GM19324 (cell line): Measurements from ENCODE around the gene SET.
A peak's percentile ranks its signal among the peaks of the same experiment; 100 is the strongest.
"Not testable (repeated sequence)": the region's sequence is repeated elsewhere in the genome, so short reads cannot be mapped to it uniquely, and the experiment has no call there.

ENCODE experiments used
- ATAC-seq: cut with Tn5 transposase; IDR thresholded peaks from one replicate; pipeline ENCODE4 v1.9.1; 2021; ENCODE audit warnings: mild to moderate bottlenecking, moderate library complexity; ENCODE audit not compliant: unreplicated experiment, low FRiP score

SET gene, protein sequence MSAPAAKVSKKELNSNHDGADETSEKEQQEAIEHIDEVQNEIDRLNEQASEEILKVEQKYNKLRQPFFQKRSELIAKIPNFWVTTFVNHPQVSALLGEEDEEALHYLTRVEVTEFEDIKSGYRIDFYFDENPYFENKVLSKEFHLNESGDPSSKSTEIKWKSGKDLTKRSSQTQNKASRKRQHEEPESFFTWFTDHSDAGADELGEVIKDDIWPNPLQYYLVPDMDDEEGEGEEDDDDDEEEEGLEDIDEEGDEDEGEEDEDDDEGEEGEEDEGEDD

DNA sequence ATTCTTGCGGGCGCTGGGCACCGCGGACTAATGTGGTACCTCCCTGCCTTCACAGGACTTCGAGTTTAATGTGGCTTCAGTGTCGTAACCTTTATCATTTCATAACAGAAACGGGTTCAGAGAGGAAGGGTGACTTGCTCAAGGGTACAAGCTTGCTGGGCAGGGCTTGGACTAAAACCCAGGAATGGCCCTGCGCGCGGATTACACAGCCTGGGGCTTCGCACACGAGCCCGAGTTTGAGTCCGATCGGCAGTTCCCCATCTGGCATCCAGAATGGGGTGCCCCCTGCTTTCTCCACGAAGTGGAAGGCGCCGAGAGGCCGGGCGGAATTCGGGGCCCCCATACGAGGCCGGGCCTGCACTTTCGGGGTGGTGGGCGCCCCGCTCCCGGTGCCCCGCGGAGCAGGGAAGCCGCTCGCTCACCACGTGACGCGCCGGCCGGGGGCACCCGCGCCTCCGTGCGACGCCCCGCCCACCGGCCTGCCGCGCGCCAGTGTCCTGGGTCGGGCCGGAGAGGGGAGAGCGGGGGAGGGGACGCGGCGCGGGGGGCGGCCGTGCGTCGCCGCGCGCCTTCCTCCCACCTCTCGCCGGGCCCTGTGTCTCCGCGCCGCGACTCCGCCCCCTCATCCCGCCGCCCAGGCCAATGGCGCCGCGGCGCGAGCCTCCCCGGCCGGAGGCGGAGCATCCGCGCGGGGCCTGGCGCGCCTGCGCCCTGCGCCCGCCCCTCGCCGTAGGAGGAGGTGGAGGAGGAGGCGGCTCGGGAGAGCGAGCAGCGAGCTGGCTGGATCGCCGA is at the start of gene SET:
Gene SET, plus strand, starts transcription at position 722 of the 792 bp plus-strand sequence. CDS start 361 bp downstream, outside the sequence.
- ATAC-seq, result peak; percentile 87

DNA sequence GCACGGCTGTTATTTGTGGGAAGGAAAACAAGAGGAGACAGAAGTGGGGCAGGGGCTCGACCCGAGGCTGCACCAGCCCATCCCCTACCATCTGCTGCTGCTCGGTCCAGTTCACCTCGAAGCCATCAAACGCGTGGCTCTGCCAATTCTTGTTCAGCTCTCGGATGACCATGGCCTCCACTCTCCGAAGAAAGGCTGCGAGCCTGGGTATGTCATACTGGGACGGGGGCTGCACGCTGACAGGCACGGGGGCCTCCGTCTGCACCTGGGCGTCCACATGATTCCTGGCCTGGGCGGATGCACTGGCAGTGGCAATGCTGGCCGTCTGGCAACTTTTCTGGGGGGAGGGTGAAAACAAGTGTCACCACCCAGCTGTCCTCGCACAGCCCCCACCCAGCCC is 48.4 kb upstream of the SET start:
- ATAC-seq, result no peak

DNA sequence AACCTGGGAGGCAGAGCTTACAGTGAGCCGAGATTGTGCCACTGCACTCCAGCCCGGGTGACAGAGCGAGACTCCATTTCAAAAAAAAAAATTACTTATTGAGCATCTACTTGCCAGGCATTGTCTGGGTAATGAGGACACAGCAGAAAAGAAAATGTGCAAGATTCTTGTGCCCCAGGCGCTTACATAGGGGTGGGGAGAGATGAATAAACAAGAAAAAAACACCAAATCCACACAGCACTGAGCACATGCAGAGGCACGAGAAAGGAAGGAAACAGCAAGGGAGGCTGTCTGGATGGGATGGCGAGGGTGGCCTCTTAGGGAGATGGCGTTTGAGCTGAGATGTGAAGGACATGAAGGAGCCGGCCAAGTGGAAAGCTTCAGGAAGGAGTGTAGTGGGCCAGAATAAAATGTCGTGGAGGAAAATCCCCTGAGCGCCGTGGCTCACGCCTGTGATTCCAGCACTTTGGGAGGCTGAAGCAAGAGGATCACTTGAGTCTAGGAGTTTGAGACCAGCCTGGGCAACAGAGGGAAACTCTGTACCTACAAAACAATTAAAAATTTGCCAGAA is 46.3 kb upstream of the SET start:
- no peak for ATAC-seq

DNA sequence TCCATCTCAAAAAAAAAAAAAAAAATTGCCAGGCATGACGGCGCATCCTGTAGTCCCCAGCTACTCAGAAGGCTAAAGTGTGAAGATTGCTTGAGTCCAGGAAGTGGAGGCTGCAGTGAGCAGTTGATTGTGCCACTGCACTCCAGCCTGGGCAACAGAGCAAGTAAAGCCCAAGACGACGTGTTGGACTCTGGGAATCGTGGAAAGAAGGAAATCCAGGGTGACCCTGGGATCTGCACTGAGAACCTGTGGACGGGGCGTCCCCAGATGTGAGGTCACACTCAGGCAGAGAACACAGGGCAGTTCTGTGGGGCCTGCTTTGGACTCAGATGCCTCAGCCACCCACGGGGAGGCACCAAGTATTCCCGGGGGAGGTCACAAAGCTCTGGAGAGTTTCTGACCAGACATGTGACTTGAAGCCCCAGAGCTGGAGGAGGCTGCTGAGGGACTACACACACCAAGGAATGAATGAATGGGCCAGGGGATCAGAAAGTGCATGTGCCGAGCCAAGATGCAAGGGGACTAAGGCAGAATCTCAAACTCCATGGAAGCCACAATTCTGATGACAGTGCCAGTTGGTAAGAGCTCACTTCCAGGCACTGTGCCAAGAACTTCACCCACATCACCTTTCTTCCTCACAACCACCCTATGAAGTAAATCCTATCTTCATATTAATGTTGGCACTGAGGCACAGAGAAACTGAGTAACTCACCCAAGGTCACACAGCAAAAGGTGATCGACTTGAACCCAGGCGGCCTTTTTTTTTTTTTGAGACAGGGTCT is 45.3 kb upstream of the SET start:
- peak; percentile 53 for ATAC-seq

DNA sequence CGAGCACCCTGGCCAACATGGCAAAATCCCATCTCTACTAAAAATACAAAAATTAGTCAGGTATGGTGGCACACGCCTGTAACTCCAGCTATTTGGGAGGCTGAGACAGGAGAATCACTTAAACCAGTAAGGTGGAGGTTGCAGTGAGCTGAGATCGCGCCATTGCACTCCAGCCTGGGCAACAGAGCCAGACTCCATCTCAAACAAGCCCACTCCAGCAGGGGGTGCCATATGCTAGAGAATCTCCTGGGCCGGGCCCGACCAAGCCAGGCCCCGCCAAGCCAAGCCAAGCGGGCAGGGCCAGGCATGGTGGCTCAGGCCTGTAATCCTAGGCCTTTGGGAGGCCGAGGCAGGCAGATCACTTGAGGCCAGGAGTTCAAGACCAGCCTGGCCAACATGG is 40.8 kb upstream of the SET start:
- ATAC-seq, result not testable (repeated sequence)

DNA sequence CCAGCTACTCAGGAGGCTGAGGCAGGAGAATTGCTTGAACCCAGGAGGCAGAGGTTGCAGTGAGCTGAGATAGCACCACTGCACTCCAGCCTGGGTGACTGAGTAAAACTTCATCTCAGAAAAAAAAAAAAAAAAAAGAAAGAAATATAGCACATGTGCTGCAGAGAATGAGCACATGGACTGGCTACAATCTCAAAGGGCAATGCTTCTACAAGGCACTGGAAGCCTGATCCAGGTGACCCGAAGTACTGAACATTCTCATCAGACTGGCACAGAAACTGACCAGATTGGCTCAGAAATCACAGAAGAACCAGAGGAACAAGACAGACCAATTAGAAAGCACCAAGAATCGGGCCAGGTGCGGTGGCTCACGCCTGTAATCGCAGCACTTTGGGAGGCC is 37.2 kb upstream of the SET start:
- no peak for ATAC-seq

DNA sequence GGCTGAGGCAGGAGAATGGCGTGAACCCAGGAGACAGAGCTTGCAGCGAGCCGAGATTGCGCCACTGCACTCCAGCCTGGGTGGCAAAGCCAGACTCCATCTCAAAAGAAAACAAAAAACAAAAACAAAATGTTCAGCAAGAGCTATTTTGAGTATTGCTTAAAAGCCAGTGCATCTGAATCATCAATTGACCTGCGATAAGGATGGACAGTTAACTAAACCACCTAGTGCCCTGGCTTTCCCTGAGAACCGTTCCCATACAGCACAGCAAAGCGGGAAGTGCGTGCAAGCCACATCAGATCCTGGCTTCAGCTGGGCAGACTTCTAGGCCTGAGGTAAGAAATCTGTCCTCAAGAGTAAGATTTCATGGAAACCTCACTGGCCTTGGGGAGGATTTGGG is 35.1 kb upstream of the SET start:
- no peak for ATAC-seq

DNA sequence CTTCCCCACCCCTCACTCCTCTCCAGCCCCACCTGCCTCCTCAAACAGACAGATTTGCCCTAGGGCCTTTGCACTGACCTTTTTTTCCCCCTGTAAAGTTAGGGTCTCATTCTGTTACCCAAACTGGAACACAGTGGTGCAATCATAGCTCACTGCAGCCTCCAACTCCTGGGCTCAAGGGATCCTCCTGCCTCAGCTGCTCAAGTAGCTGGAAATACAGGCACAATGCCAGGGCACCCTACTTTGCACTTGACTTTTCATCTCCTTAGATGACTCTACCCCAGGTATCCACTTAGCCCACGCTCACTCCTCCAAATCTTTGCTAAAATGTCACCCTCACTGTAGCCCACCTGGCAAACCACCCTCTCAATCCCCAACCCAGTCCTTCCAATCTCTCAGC is 34.5 kb upstream of the SET start:
- no peak for ATAC-seq

DNA sequence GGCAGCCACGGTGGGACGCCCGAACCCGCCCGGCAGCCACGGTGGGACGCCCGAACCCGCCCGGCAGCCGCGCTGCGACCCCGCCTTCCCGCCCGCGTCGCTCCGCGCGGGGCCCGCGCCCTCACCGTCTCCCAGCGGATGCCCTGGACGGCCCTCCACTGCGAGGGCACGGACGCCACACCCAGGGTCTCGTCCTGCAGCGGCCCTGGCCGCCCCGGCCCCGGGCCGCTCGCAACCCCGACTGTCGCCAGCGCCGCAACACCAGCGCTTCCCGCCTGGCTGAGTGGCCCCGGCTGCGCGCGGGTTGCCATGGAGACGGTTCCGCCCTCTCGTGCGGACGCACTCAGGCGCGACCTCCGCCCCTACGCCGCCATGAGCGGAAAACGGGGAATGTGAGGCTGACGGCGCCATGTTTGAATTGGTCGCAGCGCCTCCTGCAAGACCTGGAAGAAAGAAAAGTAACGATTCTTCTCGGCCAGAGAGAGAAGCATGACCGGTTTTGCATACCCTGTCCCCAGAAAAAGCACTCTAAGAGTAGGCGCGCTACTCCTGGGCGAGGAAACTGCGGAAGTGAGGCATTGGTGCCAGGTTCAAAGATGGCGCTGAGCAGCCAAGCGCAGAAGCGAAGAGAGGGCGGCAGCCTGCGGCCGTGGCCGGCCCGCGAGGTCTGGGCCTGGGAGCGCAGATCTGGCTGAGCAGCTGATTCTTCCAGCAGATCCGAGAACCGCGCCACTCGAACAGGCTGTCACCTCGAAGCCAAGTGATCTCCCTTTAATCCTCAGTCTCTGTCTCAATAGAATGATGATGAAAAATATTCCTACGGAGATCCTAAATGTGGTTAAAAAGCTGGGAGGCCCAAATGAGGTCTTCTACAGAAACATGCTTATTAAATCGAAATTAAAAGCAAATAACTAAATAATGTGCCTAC is 32.3 kb upstream of the SET start, which contains the start of gene DYNC2I2:
Gene DYNC2I2, minus strand, starts transcription at position 432 of the 928 bp plus-strand sequence. Its CDS starts 121 bp downstream, at position 311.
- ATAC-seq, result peak; percentile 81

DNA sequence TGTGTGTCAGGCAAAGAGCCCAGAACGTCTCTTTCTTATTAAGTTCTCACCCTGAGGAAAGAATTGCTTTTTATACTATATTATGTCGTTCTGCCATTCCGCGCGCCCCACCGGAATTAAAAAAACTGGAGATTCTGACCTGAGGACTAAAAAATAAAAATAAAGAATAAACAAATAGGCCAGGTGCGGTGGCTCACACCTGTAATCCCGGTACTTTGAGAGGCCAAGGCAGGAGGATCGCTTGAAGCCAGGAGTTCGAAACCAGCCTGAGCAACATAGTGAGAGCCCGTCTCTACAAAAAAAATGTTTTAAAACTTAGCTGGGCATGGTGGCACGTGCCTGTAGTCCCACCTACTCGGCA is 31.7 kb upstream of the SET start:
- no peak for ATAC-seq

DNA sequence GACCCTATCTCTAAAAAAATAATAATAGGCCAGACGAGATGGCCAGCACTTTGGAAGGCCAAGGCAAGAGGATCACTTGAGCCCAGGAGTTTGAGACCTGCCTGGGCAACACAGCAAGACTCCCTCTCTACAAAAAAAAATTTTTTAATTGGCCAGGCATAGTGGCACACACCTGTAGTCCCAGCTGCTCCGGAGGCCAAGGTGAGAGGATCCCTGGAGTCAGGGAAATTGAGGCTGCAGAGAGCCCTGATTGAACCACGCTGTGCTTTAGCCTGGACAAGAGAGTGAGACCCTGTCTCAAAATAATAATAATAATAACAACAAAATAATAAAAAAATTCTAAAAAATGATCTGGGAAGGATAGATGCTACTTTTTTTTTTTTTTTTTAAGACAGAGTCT is 31.2 kb upstream of the SET start:
- ATAC-seq, result no peak

DNA sequence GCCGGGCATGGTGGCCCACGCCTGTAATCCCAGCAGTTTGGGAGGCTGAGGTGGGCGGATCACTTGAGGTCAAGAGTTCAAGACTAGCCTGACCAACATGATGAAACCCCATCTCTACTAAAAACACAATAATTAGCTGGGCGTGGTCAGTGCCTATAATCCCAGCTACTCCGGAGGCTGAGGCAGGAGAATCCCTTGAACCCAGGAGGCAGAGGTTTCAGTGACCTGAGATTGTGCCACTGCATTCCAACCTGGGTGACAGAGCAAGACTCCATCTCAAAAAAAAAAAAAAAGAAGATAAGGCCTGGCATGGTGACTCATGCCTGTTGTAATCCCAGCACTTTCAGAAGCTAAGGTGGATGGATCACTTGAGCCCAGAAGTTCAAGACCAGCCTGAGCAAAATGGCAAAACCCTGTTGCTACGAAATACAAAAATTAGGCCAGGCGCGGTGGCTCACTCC is 22.5 kb upstream of the SET start:
- ATAC-seq, result not testable (repeated sequence)

DNA sequence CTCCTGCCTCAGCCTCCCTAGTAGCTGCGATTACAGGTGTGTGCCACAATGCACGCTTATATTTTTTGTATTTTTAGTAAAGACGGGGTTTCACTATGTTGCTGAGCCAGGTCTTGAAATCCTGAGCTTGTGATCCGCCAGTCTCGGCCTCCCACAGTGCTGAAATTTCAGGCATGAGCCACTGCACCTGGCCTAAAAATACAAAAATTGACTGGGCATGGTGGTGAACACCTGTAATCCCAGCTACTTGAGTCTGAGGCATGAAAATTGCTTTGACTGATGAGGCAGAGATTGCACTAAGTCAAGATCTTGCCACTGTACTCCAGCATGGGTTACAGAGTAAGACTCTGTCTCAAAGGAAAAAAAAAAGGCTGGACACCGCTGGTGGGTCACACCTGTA is 19.2 kb upstream of the SET start:
- no peak for ATAC-seq

DNA sequence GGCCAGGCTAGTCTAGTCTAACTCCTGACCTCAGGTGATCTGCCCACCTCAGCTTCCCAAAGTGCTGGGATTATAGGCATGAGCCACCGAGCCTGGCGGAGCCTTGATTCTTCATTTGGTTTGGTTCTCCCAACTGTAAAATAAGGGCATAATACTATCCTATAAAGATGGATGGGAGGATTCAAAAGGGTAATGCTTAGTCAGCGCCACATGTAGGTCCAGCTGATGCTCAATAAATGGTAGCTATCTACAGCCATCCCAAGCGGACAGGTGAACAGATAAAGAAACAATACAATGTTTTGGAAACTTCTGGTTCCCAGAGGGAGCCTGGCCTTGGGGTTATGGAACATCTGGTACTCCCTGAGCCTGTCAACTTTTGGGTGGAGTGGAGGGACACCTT is 13.6 kb upstream of the SET start:
- no peak for ATAC-seq

DNA sequence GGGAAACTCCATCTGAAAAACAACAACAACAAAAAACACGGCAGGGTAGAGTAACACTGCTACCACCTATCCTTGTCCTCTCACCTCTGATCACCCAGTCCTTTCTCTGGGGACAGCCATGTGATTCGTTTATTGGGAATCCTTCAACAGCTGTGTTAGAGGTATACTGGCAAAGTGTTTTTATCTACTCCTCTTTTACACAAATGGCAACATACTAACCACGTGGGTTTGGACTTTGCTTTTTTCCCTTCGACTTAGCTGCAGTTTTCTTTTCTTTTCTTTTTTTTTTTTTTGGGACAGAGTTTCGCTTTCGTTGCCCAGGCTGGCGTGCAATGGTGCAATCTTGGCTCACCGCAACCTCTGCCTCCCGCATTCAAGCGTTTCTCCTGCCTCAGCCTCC is 11.2 kb upstream of the SET start:
- ATAC-seq, result no peak

DNA sequence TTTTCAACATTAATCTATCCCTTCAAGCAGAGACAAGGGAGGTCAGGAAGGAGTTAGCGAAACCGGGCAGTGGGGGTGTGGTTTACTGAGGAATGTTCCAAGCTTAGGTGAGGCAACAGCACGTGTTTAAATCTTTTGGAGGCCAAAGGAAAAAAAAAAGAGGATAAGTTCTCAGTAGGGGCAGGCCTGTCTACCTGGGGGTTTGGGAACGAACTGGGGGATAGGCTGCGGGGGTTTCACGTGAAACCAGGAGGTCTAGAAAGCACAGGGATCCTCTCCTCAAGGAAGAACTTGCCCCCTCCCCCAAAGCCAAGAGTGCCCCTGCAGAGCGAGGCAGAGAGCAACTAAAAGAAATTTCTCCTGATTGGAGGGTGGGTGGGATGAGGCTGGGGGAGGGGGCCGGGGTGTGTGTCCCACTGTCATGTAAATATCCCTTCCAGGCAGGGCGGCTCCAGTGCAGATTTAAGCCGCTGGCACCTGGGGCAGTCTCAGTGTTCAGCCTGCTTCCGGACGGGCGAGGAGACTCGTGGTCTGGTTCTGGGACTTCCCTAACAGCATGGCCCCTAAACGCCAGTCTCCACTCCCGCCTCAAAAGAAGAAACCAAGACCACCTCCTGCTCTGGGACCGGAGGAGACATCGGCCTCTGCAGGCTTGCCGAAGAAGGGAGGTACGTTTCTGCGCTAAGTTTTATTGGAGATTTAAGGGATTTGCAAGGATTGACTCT is 5.5 kb upstream of the SET start:
- ATAC-seq, result no peak

DNA sequence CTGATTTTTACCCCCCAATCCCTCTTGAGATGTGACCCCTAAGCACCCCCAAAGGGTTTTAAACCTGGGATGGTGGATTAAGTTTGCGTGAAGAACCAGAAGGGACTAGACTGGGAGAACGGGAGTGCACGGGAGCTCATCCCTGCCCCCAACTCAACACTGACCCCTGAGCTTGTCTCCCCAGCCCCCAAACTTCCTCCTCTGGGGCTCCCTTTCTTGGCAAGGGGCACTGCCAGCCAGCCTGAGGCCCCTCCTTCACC is 5.0 kb upstream of the SET start:
- ATAC-seq, result no peak

DNA sequence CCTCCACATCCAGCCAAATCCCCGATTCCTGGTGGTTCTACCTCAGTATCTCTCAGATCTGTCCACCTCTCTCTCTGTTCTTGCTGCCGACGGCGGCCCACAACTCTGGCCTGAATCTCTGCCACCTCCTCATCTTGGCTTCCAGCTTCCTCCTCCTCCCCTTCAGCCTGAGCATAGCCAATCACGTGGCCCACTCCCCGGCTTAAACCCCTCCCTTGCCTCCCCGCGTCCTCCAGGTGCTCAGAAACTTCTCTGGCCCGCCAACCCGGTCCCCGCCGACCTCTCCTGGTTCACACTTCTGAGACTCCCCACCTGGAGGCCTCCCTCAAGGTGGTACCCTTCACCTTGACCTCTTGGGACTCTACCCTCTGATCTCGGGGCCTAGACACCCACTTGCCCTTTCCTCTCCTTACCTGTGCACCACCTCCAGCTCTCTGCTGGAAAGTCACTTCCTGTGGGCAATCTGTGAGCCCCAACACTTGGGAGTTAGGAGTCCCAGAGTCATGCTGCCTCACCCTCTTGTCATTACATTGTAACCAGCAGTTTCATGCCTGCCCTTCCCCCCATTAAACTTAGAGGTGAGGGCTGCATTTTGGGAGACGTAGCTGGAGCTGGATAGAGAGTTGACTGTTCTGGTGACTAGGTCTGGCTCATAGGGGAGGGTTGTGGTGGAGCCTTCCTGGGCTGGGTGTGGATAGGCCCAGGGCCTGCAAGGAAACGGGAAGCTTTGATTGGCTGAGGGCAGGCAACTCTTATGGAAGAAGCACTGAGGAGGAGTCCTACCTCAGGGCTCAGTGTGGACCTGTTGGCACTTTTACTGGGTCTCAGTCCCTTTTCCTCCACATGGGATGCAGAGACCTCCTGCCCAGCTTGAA is 4.5 kb upstream of the SET start:
- ATAC-seq, result no peak
